WERI-Rb-1 (cell line): ENCODE measurements around the gene CYP2C18.

Experiments
- DNase-seq: peaks from one replicate; pipeline ENCODE4 v3.0.0-alpha.2; 2020
- H3K27ac ChIP-seq: fragments of 250-450 bp; sonication (Bioruptor Pico); 2 replicates; pipeline ENCODE4 v1.5.1; 2020; ENCODE audit warnings: mild to moderate bottlenecking, moderate library complexity
- H3K27me3 ChIP-seq: fragments of 250-450 bp; sonication (Bioruptor Pico); 2 replicates; pipeline ENCODE4 v1.5.1; 2021; ENCODE audit warnings: mild to moderate bottlenecking, low read depth, moderate library complexity; ENCODE audit not compliant: insufficient read depth, severe bottlenecking
- H3K36me3 ChIP-seq: fragments of 250-450 bp; sonication (Bioruptor Pico); 2 replicates; pipeline ENCODE4 v1.5.1; 2020; ENCODE audit warnings: mild to moderate bottlenecking, moderate library complexity
- H3K4me3 ChIP-seq: 2 replicates; pipeline ENCODE4 v1.5.1; 2011; ENCODE audit warnings: low read depth, mild to moderate bottlenecking, control low read depth, low read length
- H3K9me3 ChIP-seq: fragments of 250-450 bp; sonication (Bioruptor Pico); 2 replicates; pipeline ENCODE4 v1.5.1; 2021; ENCODE audit warnings: mild to moderate bottlenecking, moderate library complexity; ENCODE audit not compliant: severe bottlenecking
- CTCF ChIP-seq: IDR thresholded peaks from 2 replicates; pipeline ENCODE4 v1.5.1; 2011; ENCODE audit warnings: low read depth, mild to moderate bottlenecking, control low read depth, inconsistent platforms, low read length

CYP2C18 gene

GRCh38 chr10:94784256-94784655, 100.7 kb downstream of the CYP2C18 start:
- H3K36me3 ChIP-seq, result no peaks in the 10 kb centered on the region

GRCh38 chr10:94785211-94785610, 101.7 kb downstream of the CYP2C18 start:
- DNase-seq, result no peak
- Histone ChIP-seq H3K36me3 (no peaks in the 10 kb centered on the region), H3K4me3 (no peak overlapping the region), H3K9me3 (no peaks in the 10 kb centered on the region), H3K27me3 (peaks cover 25% of the 10 kb centered on the region), H3K27ac (no peak overlapping the region)
- TF ChIP-seq CTCF, result no peak

More at GRCh38 chr10:94784256-94784655, 100.7 kb downstream of the CYP2C18 start:
- DNase-seq, result no peak
- no peak for TF ChIP-seq CTCF
- no peak overlapping the region for H3K4me3 ChIP-seq
- peaks cover 25% of the 10 kb centered on the region for H3K27me3 ChIP-seq
- no peak overlapping the region for H3K27ac ChIP-seq
- no peaks in the 10 kb centered on the region for H3K9me3 ChIP-seq
